ENCODE data around the gene RASA2.

Gene RASA2

GRCh38 chr3:141561426-141562034 lies 74.7 kb downstream of the RASA2 start:
- Histone ChIP-seq H3K27me3 (ENCODE audit: insufficient read depth, low read depth) (no peaks in the 10 kb centered on the region), H3K27ac (no peak overlapping the region), H3K4me3 (IDR thresholded peaks at IDR 0.05; ENCODE audit: insufficient read depth, low read depth, low read length) (no peak overlapping the region), H3K4me2 (no peak overlapping the region), H2AFZ (ENCODE audit: low read depth) (no peak overlapping the region), H3K79me2 (ENCODE audit: insufficient read depth, low read depth) (no peaks in the 10 kb centered on the region), H4K20me1 (ENCODE audit: insufficient read depth) (no peaks in the 10 kb centered on the region), H3K36me3 (ENCODE audit: insufficient read depth) (no peaks in the 10 kb centered on the region), H3K9ac (no peak overlapping the region), H3K4me1 (ENCODE audit: low read depth, poor library complexity, severe bottlenecking) (peaks cover 14% of the 10 kb centered on the region)
- TF ChIP-seq, protein P1, sequence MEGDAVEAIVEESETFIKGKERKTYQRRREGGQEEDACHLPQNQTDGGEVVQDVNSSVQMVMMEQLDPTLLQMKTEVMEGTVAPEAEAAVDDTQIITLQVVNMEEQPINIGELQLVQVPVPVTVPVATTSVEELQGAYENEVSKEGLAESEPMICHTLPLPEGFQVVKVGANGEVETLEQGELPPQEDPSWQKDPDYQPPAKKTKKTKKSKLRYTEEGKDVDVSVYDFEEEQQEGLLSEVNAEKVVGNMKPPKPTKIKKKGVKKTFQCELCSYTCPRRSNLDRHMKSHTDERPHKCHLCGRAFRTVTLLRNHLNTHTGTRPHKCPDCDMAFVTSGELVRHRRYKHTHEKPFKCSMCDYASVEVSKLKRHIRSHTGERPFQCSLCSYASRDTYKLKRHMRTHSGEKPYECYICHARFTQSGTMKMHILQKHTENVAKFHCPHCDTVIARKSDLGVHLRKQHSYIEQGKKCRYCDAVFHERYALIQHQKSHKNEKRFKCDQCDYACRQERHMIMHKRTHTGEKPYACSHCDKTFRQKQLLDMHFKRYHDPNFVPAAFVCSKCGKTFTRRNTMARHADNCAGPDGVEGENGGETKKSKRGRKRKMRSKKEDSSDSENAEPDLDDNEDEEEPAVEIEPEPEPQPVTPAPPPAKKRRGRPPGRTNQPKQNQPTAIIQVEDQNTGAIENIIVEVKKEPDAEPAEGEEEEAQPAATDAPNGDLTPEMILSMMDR (conservative IDR thresholded peaks at IDR 0.05; ENCODE audit: low read depth, low read length) = peak; percentile 99

- no peak overlapping the region for H3K4me2 ChIP-seq
- no peaks in the 10 kb centered on the region for H3K27me3 ChIP-seq (ENCODE audit: insufficient read depth, low read depth)
- no peak overlapping the region for H3K9ac ChIP-seq
- H2AFZ ChIP-seq (ENCODE audit: low read depth) = no peak overlapping the region
- no peaks in the 10 kb centered on the region for H4K20me1 ChIP-seq (ENCODE audit: insufficient read depth)
- no peak overlapping the region for H3K4me3 ChIP-seq (IDR thresholded peaks at IDR 0.05; ENCODE audit: insufficient read depth, low read depth, low read length)
- H3K79me2 ChIP-seq (ENCODE audit: insufficient read depth, low read depth) = no peaks in the 10 kb centered on the region
- H3K36me3 ChIP-seq (ENCODE audit: insufficient read depth) = no peaks in the 10 kb centered on the region
- H3K4me1 ChIP-seq (ENCODE audit: low read depth, poor library complexity, severe bottlenecking) = peaks cover 14% of the 10 kb centered on the region
- H3K27ac ChIP-seq = no peak overlapping the region
- TF ChIP-seq, protein P1 (conservative IDR thresholded peaks at IDR 0.05; ENCODE audit: low read depth, low read length) = no peak
These were observed 77.4 kb downstream of the RASA2 start for GRCh38 chr3:141564241-141564640.

DNA sequence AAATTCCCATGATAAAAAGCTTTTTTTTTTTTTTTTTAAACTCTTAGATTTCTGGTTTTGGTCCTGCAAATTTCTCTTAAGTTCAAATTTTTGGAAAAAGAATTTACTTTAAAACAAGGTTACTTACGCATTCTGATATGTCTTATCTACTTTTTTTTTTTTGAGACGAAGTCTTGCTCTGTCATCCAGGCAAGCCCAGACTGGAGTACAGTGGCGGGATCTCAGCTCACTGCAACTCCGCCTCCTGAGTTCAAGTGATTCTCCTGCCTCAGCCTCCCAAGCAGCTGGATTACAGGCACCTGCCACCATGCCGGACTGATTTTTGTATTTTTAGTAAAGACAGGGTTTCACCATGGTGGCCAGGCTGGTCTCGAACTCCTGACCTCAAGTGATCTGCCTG lies 83.2 kb downstream of the RASA2 start:
- no peak overlapping the region for H3K4me3 ChIP-seq (IDR thresholded peaks at IDR 0.05; ENCODE audit: insufficient read depth, low read depth, low read length)
- no peak overlapping the region for H3K4me2 ChIP-seq
- no peaks in the 10 kb centered on the region for H3K4me1 ChIP-seq (ENCODE audit: low read depth, poor library complexity, severe bottlenecking)
- no peaks in the 10 kb centered on the region for H3K79me2 ChIP-seq (ENCODE audit: insufficient read depth, low read depth)
- H2AFZ ChIP-seq (ENCODE audit: low read depth) = no peak overlapping the region
- H3K36me3 ChIP-seq (ENCODE audit: insufficient read depth) = no peaks in the 10 kb centered on the region; the same call in 1 of the 2 replicates
- H3K27ac ChIP-seq = no peak overlapping the region
- H3K27me3 ChIP-seq (ENCODE audit: insufficient read depth, low read depth) = no peaks in the 10 kb centered on the region
- no peak overlapping the region for H3K9ac ChIP-seq
- H4K20me1 ChIP-seq (ENCODE audit: insufficient read depth) = no peaks in the 10 kb centered on the region
- TF ChIP-seq, protein P1 (conservative IDR thresholded peaks at IDR 0.05; ENCODE audit: low read depth, low read length) = no peak

DNA sequence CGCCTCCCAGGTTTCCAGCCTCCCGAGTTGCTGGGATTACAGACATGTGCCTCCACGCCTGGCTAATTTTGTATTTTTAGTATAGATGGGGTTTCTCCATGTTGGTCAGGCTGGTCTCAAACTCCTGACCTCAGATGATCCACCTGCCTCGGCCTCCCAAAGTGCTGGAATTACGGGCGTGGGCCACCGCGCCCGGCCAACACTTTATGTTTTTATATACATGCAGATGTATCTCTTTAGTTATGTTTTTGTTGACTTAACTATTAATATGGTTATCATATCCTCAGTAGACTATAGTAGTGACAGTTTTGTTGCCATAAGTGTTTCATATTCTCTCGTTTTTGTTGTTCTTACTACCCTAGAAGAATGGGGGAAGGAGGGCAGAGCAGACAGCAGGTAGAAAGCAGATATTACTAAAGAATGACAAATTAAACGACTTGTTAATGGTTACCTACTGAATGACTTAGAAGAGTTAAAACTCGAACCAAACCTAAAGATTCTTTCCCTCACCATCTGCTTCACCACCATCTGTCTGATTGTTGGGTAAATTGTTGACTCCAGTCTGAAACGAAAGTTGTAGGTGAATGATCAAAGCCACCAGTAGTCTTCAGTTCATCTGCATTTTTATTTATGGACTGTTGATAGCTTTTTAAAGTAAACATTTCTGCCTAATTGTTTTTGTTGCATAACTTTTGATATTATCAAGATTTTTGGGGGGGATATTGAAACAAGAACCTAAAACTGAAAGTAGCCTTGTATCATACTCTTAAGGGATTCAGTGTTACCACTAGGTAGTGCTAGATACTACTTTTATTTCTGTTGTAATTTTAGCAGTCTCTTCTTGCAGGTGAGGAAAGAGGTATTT lies 89.3 kb downstream of the RASA2 start:
- Histone ChIP-seq H3K36me3 (ENCODE audit: insufficient read depth) (no peaks in the 10 kb centered on the region; the same call in 1 of the 2 replicates), H3K27ac (no peak overlapping the region), H3K9ac (no peak overlapping the region), H3K4me3 (IDR thresholded peaks at IDR 0.05; ENCODE audit: insufficient read depth, low read depth, low read length) (no peak overlapping the region), H2AFZ (ENCODE audit: low read depth) (no peak overlapping the region), H3K27me3 (ENCODE audit: insufficient read depth, low read depth) (no peaks in the 10 kb centered on the region), H4K20me1 (ENCODE audit: insufficient read depth) (no peaks in the 10 kb centered on the region), H3K79me2 (ENCODE audit: insufficient read depth, low read depth) (no peaks in the 10 kb centered on the region), H3K4me1 (ENCODE audit: low read depth, poor library complexity, severe bottlenecking) (peaks cover 22% of the 10 kb centered on the region), H3K4me2 (peak overlapping the region; percentile 9)
- TF ChIP-seq, protein P1 (conservative IDR thresholded peaks at IDR 0.05; ENCODE audit: low read depth, low read length) = peak; percentile 66; the same call in 1 of the 2 replicates
